ENCODE data around the gene WDR6.
"Not testable (repeated sequence)": the region's sequence is repeated elsewhere in the genome, so short reads cannot be mapped to it uniquely, and the experiment has no call there.

The WDR6 gene

GRCh38 chr3:48990636-48991469 lies 16.3 kb upstream of the WDR6 start:
- no peak for DNase-seq (ENCODE audit: low read depth in 3 of 3)

GRCh38 chr3:48991851-48992545 lies 15.2 kb upstream of the WDR6 start:
- DNase-seq (ENCODE audit: low read depth in 3 of 3): no peak

- DNase-seq (ENCODE audit: low read depth in 3 of 3): no peak
These were observed 13.4 kb upstream of the WDR6 start for GRCh38 chr3:48993834-48994233.

- DNase-seq (ENCODE audit: low read depth in 3 of 3): no peak
These were observed 10.6 kb upstream of the WDR6 start for GRCh38 chr3:48996640-48997039.

DNA sequence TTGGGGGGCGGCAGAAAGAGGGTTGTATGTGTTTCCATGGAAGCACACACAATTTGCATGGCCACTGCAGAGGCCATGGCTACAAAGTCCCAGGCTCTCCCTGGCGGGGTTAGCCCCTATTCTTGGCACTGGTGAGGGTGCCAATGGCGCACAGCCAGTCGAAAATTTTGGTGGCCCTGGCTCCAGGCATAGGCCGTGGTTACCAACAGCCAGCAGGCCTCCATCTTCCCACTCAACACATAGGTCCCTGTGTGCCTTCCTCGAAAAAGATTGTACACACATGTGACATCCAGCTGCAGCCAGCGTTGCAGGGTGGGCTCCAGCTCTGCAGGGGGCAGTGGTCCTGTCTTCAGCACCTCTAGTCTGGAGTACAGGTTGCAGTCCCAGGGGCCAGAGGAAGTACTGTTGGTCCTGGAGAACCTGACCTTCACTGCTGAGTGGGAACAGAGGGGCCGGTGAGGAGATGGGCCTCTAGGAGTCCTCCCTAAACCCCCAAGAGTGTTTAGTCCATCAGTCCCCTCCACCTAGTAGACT lies 10.0 kb upstream of the WDR6 start:
- DNase-seq (ENCODE audit: low read depth in 3 of 3): no peak

DNA sequence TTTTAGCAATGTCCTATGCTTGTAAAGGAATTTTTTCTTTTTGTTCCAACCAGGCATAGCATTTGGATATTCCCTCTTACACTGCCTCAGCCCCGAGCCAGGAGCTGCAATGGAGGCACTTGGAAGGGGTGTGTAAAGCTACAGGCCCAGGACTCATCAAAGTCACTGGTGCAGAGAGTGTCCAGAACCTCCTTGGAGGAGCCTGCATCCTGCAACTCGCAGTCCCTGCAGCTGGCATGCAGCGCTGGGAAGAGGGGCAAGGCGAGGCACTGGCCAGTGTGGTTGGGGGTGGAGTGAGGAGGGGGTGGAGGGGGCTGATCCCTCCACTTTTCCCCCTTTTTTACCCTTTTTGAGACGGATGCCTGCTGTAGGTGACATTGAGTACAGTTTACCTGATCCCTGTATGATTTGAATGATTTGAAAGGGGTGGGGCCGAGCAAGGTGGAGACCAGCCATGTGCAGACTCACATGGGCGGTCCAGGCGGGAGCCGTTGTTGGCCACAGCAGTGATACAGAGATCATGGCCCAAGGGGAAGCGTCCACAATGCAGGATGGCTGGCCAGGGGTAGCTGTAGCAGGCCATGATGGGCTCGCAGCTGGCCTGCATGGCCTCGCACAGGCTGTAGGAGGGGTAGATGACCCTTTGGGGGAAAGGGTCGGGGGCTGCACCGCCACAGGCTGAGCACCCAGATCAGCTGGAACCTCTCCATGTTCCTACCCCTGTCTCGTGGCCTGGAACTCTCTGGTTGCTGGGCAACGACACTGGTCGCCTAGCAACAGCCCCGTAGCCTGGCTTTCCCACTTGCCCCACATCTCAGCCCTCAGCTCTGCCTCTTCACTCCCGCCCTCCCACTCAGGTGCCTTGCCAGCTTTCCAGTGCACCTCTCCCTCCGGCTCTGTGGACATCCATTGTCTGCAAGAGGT lies 9.2 kb upstream of the WDR6 start:
- no peak for DNase-seq (ENCODE audit: low read depth in 3 of 3)

DNA sequence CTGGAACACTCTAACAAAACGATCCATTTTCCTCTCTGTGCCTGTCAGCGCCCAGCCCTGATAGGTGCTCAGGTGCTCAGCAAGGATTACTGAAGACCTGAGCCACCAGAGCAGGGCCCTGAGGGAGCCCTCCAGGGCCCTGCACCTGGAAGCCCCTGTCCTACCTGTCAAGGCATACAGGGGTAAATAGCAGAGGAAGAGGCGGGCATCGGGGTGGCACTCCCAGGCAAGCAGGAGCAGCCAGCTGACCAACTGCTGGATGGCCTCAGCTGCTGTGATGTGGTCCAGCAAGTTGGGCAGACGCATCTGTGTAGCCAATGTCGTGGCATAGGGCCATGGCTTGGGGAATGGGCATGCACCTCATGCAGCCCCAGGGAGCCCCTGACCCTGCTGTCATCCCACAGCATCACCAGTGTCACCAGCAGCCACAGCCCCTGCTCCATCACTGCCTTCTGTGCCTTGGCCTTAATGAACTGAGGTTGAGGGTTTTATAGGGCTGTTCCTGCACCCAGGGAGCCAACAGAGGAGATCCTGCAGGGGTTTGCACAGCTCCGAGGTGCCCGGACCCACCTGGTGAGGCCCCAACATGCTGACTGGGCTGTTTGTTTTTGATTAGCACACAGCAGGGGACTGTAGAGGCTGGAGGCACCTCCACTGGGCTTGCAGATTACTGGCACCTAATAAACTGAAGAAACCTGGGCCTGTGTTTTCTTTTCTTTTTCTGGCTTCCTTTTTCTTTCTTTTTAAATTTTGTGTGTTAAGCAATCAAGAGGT lies 7.9 kb upstream of the WDR6 start:
- no peak for DNase-seq (ENCODE audit: low read depth in 3 of 3)

GRCh38 chr3:49001155-49001554 lies 6.0 kb upstream of the WDR6 start:
- no peak for DNase-seq (ENCODE audit: low read depth in 3 of 3)

DNA sequence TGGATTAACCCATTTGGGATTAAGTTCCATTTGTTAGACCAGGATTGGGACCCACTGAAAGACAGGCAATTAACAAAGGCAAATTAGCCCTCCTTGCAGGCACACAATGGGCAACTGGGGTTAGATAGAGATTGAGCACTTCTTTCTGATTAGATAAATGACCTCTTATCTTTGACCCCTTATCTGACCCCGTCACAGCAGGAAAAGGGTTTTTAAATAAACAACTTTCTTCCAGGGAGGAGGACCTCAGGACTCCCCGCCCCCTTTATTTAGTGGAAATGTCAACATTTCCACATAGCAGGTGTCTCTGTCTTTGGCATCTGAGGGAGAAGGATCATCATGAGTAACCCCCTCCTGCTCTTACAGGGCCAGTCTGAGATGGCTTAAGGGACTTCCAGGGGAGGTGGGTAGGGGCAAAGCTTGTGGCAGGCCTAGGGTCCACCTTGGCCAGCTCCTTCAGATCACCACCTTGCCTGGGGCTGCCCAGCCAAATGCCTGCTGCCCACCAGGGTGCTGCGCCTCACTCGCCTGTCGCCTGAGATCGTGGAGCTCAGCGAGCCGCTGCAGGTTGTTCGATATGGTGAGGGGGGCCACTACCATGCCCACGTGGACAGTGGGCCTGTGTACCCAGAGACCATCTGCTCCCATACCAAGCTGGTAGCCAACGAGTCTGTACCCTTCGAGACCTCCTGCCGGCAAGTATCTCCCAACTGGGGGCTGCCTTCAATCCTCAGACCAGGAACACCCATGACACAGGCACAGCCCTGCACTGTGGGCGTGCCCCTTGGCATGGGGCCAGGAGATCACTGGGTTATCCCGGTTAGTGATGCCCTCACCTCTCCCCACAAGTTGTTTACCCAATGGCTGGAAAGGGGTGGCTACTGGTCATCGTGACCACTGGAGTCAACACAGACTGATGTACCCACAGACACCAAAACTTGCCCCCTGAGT lies 2.6 kb upstream of the WDR6 start:
- no peak for DNase-seq (ENCODE audit: low read depth in 3 of 3)

DNA sequence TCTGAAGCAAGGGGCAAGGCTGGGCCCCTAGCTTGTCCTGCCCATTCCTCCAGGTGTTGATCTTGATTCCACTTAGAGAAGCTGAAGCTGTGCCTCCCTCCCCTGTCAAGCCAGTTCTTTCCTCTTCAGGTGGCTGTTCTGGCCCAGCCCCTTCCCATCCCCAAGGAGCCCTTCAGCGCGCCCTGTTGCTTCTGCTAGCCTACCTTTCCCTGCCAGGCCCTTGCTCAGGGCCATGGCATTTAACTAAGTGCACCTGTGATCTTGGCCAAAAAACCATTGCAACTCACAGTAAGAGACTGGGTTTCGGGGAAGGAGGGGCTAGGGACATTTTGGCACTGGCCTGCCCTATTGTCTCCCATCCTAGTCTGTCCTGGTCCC lies 1.9 kb upstream of the WDR6 start:
- DNase-seq (ENCODE audit: low read depth in 3 of 3): no peak

DNA sequence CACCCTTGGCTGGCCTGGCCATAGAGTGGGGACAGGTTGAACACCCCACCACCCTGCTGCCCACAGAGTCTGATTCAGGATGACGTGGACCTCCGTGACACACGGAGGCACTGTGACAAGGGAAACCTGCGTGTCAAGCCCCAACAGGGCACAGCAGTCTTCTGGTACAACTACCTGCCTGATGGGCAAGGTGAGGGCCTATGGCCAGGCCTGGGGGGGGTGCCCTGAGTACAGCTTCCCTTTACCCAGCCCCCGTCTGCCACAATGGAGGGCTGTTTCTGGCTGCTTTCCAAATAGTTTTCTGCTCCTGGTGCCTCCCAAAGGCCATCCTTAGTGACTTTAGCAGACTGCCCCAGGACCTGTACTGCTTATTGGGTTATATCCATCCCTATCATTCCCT lies 1.2 kb upstream of the WDR6 start:
- DNase-seq (ENCODE audit: low read depth in 3 of 3): no peak

GRCh38 chr3:49006408-49007067 lies 653 bp upstream of the WDR6 start:
- DNase-seq (ENCODE audit: low read depth in 3 of 3): no peak

DNA sequence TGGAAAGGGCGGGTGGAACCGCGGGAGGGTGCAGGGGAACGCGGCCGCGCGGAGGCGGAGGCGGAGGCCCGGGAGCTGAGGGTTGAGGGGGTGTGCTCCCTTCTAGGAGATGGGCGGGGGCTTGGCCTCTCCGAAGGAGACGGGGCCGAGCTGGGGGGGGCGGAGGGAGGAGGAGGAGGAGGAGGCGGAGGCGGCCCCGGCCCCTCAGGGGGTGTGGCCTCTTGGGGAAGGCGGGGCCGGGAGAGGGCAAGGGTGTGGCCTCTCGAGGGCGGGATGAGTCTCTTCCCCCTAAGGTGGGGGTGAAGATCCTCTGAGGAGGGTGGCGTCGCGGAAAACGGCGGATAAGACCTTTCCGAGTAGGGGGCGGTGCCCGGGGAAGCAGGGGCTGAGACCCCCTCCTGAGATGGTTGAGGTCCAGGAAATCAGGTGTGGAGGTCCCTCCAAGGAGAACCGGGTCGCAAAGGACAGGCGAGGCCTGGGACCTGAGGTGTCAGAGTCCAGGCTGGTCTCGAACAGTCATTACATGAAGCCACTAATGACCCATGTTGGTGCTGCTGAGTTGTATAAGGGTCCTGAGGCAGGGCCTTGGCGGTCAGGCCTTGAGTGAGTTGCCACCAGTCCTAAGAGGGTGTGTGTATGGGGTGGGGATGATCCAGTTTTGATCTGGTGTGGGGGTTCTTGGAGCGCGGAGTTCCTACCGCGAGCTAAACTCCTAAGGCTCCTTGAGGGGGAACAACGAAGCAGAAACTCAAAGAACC lies 759 bp downstream of the WDR6 start:
- DNase-seq (ENCODE audit: low read depth in 3 of 3): peak; percentile 84 to 90 (median 89)

- DNase-seq (ENCODE audit: low read depth in 3 of 3): not testable (repeated sequence)
These were observed 1.4 kb downstream of the WDR6 start for GRCh38 chr3:49008627-49009026.

- DNase-seq (ENCODE audit: low read depth in 3 of 3): no peak
These were observed 2.2 kb downstream of the WDR6 start for GRCh38 chr3:49009396-49009795.

DNA sequence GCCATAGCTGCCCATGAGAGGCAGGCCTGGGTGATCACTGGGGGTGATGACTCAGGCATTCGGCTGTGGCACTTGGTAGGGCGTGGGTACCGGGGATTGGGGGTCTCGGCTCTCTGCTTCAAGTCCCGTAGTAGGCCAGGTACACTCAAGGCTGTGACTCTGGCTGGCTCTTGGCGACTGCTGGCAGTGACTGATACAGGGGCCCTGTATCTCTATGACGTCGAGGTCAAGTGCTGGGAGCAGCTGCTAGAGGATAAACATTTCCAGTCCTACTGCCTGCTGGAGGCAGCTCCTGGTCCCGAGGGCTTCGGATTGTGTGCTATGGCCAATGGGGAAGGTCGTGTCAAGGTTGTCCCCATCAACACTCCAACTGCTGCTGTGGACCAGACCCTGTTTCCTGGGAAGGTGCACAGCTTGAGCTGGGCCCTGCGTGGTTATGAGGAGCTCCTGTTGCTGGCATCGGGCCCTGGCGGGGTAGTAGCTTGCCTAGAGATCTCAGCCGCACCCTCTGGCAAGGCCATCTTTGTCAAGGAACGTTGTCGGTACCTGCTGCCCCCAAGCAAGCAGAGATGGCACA lies 5.3 kb downstream of the WDR6 start:
- no peak for DNase-seq (ENCODE audit: low read depth in 3 of 3)

- no peak for DNase-seq (ENCODE audit: low read depth in 3 of 3)
These were observed 6.0 kb downstream of the WDR6 start for GRCh38 chr3:49013113-49013737.
